Measurements from ENCODE around the gene SCARB1.

SCARB1 gene

GRCh38 chr12:124802361-124802760 is 61.3 kb downstream of the SCARB1 start:
- no peak for ATAC-seq
- TF ChIP-seq SNAI2 (CRISPR knock-in tag; IDR thresholded peaks at IDR 0.05): no peak
- no peak for TF ChIP-seq RARB (CRISPR knock-in tag; IDR thresholded peaks at IDR 0.05)
- TF ChIP-seq GLIS3 (CRISPR knock-in tag; IDR thresholded peaks at IDR 0.05): no peak
- no peak for TF ChIP-seq PPARA (CRISPR knock-in tag; IDR thresholded peaks at IDR 0.05; ENCODE audit: borderline replicate concordance)

GRCh38 chr12:124800506-124800905 is 63.2 kb downstream of the SCARB1 start:
- no peak for ATAC-seq
- TF ChIP-seq ESRRG (CRISPR knock-in tag; IDR thresholded peaks at IDR 0.05): no peak
- no peak for TF ChIP-seq ISL1 (CRISPR knock-in tag; IDR thresholded peaks at IDR 0.05)
- TF ChIP-seq ZNF8 (CRISPR knock-in tag; IDR thresholded peaks at IDR 0.05): no peak
- TF ChIP-seq ZC3H10 (CRISPR knock-in tag; IDR thresholded peaks at IDR 0.05): no peak
- TF ChIP-seq RARB (CRISPR knock-in tag; IDR thresholded peaks at IDR 0.05): no peak
- TF ChIP-seq SNAI2 (CRISPR knock-in tag; IDR thresholded peaks at IDR 0.05): no peak
- no peak for TF ChIP-seq TCF4 (CRISPR knock-in tag; IDR thresholded peaks at IDR 0.05; ENCODE audit: borderline replicate concordance)
- TF ChIP-seq, protein P1, sequence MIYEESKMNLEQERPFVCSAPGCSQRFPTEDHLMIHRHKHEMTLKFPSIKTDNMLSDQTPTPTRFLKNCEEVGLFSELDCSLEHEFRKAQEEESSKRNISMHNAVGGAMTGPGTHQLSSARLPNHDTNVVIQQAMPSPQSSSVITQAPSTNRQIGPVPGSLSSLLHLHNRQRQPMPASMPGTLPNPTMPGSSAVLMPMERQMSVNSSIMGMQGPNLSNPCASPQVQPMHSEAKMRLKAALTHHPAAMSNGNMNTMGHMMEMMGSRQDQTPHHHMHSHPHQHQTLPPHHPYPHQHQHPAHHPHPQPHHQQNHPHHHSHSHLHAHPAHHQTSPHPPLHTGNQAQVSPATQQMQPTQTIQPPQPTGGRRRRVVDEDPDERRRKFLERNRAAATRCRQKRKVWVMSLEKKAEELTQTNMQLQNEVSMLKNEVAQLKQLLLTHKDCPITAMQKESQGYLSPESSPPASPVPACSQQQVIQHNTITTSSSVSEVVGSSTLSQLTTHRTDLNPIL (CRISPR knock-in tag; IDR thresholded peaks at IDR 0.05; ENCODE audit: low read depth): no peak
- TF ChIP-seq PPARA (CRISPR knock-in tag; IDR thresholded peaks at IDR 0.05; ENCODE audit: borderline replicate concordance): no peak
- no peak for TF ChIP-seq ARNTL (CRISPR knock-in tag; IDR thresholded peaks at IDR 0.05; ENCODE audit: borderline replicate concordance, low read depth)

DNA sequence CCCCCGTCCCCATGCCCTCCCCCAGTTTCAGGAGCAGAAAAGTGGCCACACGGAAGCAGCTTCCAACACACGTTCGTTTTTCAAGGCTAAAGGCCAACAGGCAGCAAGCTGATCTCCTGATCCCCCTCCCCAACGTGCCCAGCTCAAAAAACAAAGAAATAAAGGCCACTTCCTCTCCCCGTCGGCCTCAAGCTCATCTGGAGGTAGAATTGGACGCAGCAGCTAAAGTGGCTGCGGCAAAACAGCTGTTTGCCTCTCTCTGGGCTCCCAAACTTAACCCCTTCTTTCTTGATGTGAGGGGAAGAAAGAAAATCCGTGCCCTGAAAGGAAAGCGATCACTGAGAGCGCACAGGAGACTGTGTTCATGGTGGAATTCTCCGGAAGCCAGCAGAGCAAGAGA is 66.3 kb downstream of the SCARB1 start:
- ATAC-seq: no peak
- TF ChIP-seq ZFP30 (CRISPR knock-in tag; IDR thresholded peaks at IDR 0.05): no peak

DNA sequence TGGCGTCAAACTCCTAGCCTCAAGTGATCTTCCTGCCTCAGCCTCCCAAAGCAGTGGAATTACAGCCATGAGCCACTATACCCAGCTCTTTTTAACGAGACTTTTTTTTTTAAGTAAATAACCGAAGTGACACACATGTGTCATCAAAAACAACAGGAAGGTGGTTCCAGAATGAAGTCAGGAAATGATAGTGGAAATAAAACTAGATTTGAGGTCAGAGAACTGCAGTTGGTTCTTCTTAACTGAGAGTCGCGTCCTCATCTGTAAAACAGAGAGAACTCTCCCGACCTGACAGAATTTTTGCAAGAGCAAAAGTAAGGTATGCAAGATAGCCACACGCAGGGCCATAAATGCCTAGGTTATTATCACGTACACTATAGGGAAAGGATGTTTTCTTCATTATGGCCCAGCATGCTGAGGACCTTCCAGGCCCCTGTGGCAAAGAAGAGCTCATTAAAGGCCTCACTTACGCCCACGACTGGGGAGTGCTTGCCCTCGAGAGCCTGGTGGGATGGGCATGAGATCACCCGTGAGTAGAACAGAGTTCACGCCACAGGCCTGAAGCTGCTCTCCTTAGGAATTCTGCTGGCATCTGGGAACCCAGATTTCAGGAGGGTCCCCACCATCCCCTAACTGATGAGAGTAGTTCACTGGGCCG is 67.2 kb downstream of the SCARB1 start:
- TF ChIP-seq RARB (CRISPR knock-in tag; IDR thresholded peaks at IDR 0.05) (no peak), ZC3H10 (CRISPR knock-in tag; IDR thresholded peaks at IDR 0.05) (no peak), ZFP30 (CRISPR knock-in tag; IDR thresholded peaks at IDR 0.05) (no peak), BACH2 (CRISPR knock-in tag; IDR thresholded peaks at IDR 0.05; ENCODE audit: borderline replicate concordance) (no peak), OSR1 (CRISPR knock-in tag; IDR thresholded peaks at IDR 0.05) (no peak), PPARA (CRISPR knock-in tag; IDR thresholded peaks at IDR 0.05; ENCODE audit: borderline replicate concordance) (no peak), SNAI2 (CRISPR knock-in tag; IDR thresholded peaks at IDR 0.05) (no peak), POU6F1 (CRISPR knock-in tag; IDR thresholded peaks at IDR 0.05; ENCODE audit: borderline replicate concordance, low read depth) (no peak), CSDC2 (CRISPR knock-in tag; IDR thresholded peaks at IDR 0.05) (no peak), TCF4 (CRISPR knock-in tag; IDR thresholded peaks at IDR 0.05; ENCODE audit: borderline replicate concordance) (no peak), ISL1 (CRISPR knock-in tag; IDR thresholded peaks at IDR 0.05) (no peak), ZNF565 (CRISPR knock-in tag; conservative IDR thresholded peaks at IDR 0.05; ENCODE audit: low read depth) (no peak), ZFP3 (CRISPR knock-in tag; IDR thresholded peaks at IDR 0.05) (no peak), ZNF8 (CRISPR knock-in tag; IDR thresholded peaks at IDR 0.05) (no peak)
- TF ChIP-seq, protein P1 (CRISPR knock-in tag; IDR thresholded peaks at IDR 0.05; ENCODE audit: low read depth): no peak
- ATAC-seq: no peak

DNA sequence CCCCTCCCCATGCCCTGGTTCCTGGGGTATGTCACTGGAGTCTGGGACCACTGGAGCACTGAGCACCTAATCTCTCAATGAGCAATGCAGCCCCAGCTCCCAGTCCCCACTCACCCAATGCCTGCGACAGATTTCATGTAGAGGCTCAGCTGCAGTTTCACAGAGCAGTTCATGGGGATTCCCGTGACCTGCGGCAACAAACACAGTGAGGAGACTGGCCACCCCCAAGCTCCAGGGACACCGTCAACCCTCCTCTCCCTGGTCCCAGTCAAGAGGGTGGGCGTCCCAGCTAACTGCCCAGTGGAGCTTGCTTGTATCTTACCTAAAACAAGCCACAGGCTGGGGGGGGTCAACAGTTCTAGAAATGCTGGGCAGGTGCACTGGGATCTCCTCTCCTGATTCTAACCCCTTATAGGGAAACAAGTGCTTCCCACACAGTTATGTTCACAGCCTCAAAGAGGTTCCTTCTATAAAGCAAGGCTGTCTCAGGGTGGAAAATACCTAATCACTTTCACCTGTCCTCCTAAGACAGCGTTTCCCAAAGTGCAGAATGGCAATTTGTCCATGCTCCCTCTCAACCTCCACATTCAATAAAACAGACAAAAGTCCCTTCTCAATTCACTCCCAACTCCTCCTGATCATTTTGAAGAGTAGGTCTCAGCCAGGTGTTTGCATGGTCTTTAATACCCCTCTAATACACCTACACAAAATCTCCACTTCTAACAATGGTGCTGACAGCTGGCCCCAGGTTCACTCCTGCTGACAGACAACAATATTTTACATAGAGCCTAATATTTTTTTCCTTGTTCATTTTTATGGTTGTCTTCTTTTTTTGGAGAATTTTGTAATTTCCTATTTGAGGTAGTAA is 68.3 kb downstream of the SCARB1 start:
- ATAC-seq: no peak
- TF ChIP-seq ZFP3 (CRISPR knock-in tag; IDR thresholded peaks at IDR 0.05) (no peak), SNAI2 (CRISPR knock-in tag; IDR thresholded peaks at IDR 0.05) (no peak), ZC3H10 (CRISPR knock-in tag; IDR thresholded peaks at IDR 0.05) (no peak), CSDC2 (CRISPR knock-in tag; IDR thresholded peaks at IDR 0.05) (no peak), ARNTL (CRISPR knock-in tag; IDR thresholded peaks at IDR 0.05; ENCODE audit: borderline replicate concordance, low read depth) (no peak), ESRRG (CRISPR knock-in tag; IDR thresholded peaks at IDR 0.05) (no peak), TOX (CRISPR knock-in tag; IDR thresholded peaks at IDR 0.05; ENCODE audit: borderline replicate concordance) (no peak), ZNF70 (CRISPR knock-in tag; IDR thresholded peaks at IDR 0.05) (no peak), BACH2 (CRISPR knock-in tag; IDR thresholded peaks at IDR 0.05; ENCODE audit: borderline replicate concordance) (no peak), POU6F1 (CRISPR knock-in tag; IDR thresholded peaks at IDR 0.05; ENCODE audit: borderline replicate concordance, low read depth) (no peak), GLIS3 (CRISPR knock-in tag; IDR thresholded peaks at IDR 0.05) (no peak), RARB (CRISPR knock-in tag; IDR thresholded peaks at IDR 0.05) (no peak)
- TF ChIP-seq, protein P1 (CRISPR knock-in tag; IDR thresholded peaks at IDR 0.05; ENCODE audit: low read depth): no peak
- TF ChIP-seq, protein P2, sequence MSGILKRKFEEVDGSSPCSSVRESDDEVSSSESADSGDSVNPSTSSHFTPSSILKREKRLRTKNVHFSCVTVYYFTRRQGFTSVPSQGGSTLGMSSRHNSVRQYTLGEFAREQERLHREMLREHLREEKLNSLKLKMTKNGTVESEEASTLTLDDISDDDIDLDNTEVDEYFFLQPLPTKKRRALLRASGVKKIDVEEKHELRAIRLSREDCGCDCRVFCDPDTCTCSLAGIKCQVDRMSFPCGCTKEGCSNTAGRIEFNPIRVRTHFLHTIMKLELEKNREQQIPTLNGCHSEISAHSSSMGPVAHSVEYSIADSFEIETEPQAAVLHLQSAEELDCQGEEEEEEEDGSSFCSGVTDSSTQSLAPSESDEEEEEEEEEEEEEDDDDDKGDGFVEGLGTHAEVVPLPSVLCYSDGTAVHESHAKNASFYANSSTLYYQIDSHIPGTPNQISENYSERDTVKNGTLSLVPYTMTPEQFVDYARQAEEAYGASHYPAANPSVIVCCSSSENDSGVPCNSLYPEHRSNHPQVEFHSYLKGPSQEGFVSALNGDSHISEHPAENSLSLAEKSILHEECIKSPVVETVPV (CRISPR knock-in tag; IDR thresholded peaks at IDR 0.05): no peak
